ENCODE results near the gene RBMX2. TPM values are rescaled to one million over a fixed set of nuclear protein-coding genes. Genes with fewer than 3 reads are reported as not detected.

Gene RBMX2
- total and polyA plus RNA-seq, 2 of the 13 experiments (the other 11 are each of a cell fraction or from before 2014, with no cell fraction given): 13.9 to 24.4 TPM

GRCh38 chrX:130395341-130395740, 6.4 kb upstream of the RBMX2 start:
- no TSS peak for BruUV-seq (replicated peaks)
- Histone ChIP-seq H3K9ac (ENCODE audit: insufficient read depth, low read depth, low read length) (no peak overlapping the region), H3K27me3 (ENCODE audit: control insufficient read depth in 1 of 2, insufficient read depth in 2 of 2, low read length in 2 of 2) (peaks cover 0 to 7% of the 10 kb centered on the region in 2 experiments; a peak in 1 of 5 replicates), H3K4me1 (ENCODE audit: insufficient read depth, low read length) (peaks cover 8% of the 10 kb centered on the region; the same call in 1 of the 2 replicates), H3K4me2 (ENCODE audit: low read depth, low read length) (0 out of 2 replicates have a peak overlapping the region, but pooled peaks have one; percentile 1), H3K79me2 (ENCODE audit: insufficient read depth, low read length) (no peaks in the 10 kb centered on the region), H3K4me3 (replicated peaks in 1 of 3; ENCODE audit: insufficient read depth in 1 of 3, low read depth in 2 of 3, low read length in 3 of 3) (no peak overlapping the region), H3K9me3 (ENCODE audit: low read length) (no peaks in the 10 kb centered on the region), H3K36me3 (replicated peaks in 1 of 2; ENCODE audit: control insufficient read depth in 1 of 2, insufficient read depth in 2 of 2, low read length in 2 of 2) (no peaks in the 10 kb centered on the region), H2AFZ (ENCODE audit: low read length) (no peak overlapping the region), H3K27ac (ENCODE audit: extremely low read length, insufficient read depth, low read length) (no peak overlapping the region), H4K20me1 (ENCODE audit: insufficient read depth, low read length) (no peaks in the 10 kb centered on the region)
- in situ Hi-C loops (cut with HindIII; ENCODE audit: extremely low pct_ligation_motif_present, low pct_unique_long_range_greater_than_20kb) (loop anchor here (10.0 kb wide), 1 partner anchor 519 kb away; no protein-coding TSS in a partner anchor), intact Hi-C loops (cut with micrococcal nuclease; ENCODE audit: unreplicated experiment) (no loop called here)
- no peak for DNase-seq (ENCODE audit: low spot score)
- ATAC-seq: no peak
- WGBS (ENCODE audit: low lambda C conversion rate): 1% methylated on average over 7 of the region's 7 CpGs
- ChIA-PET POLR2A (no interaction called here), CTCF (ENCODE audit: low intra/inter-chr PET ratio, low total read pairs) (no interaction called here)
- FAIRE-seq: no peak
- TF ChIP-seq ZNF878 (CRISPR knock-in tag; IDR thresholded peaks at IDR 0.05) (no peak), TAF1 (CRISPR knock-in tag; IDR thresholded peaks at IDR 0.05) (no peak), ZNF614 (CRISPR knock-in tag; IDR thresholded peaks at IDR 0.05; ENCODE audit: borderline replicate concordance) (no peak), SOX5 (CRISPR knock-in tag; IDR thresholded peaks at IDR 0.05; ENCODE audit: borderline replicate concordance) (no peak), ZNF766 (CRISPR knock-in tag; IDR thresholded peaks at IDR 0.05; ENCODE audit: borderline replicate concordance) (no peak), ZZZ3 (CRISPR knock-in tag; IDR thresholded peaks at IDR 0.05; ENCODE audit: borderline replicate concordance) (no peak), ASH2L (IDR thresholded peaks at IDR 0.05; ENCODE audit: insufficient read length, low read depth, low read length) (no peak), GFI1 (CRISPR knock-in tag; IDR thresholded peaks at IDR 0.05; ENCODE audit: borderline replicate concordance) (no peak), AFF4 (CRISPR knock-in tag; IDR thresholded peaks at IDR 0.05) (no peak)
- TF ChIP-seq, protein P1, sequence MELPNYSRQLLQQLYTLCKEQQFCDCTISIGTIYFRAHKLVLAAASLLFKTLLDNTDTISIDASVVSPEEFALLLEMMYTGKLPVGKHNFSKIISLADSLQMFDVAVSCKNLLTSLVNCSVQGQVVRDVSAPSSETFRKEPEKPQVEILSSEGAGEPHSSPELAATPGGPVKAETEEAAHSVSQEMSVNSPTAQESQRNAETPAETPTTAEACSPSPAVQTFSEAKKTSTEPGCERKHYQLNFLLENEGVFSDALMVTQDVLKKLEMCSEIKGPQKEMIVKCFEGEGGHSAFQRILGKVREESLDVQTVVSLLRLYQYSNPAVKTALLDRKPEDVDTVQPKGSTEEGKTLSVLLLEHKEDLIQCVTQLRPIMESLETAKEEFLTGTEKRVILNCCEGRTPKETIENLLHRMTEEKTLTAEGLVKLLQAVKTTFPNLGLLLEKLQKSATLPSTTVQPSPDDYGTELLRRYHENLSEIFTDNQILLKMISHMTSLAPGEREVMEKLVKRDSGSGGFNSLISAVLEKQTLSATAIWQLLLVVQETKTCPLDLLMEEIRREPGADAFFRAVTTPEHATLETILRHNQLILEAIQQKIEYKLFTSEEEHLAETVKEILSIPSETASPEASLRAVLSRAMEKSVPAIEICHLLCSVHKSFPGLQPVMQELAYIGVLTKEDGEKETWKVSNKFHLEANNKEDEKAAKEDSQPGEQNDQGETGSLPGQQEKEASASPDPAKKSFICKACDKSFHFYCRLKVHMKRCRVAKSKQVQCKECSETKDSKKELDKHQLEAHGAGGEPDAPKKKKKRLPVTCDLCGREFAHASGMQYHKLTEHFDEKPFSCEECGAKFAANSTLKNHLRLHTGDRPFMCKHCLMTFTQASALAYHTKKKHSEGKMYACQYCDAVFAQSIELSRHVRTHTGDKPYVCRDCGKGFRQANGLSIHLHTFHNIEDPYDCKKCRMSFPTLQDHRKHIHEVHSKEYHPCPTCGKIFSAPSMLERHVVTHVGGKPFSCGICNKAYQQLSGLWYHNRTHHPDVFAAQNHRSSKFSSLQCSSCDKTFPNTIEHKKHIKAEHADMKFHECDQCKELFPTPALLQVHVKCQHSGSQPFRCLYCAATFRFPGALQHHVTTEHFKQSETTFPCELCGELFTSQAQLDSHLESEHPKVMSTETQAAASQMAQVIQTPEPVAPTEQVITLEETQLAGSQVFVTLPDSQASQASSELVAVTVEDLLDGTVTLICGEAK (IDR thresholded peaks at IDR 0.05): no peak
- TF ChIP-seq, protein P1 (CRISPR knock-in tag; IDR thresholded peaks at IDR 0.05): no peak
